ENCODE data around the gene AMOTL2. TPM values are rescaled to one million over a fixed set of nuclear protein-coding genes. Genes with fewer than 3 reads are reported as not detected.

The AMOTL2 gene
- total RNA-seq, 1 donor from 2014 or later: 281 TPM

DNA sequence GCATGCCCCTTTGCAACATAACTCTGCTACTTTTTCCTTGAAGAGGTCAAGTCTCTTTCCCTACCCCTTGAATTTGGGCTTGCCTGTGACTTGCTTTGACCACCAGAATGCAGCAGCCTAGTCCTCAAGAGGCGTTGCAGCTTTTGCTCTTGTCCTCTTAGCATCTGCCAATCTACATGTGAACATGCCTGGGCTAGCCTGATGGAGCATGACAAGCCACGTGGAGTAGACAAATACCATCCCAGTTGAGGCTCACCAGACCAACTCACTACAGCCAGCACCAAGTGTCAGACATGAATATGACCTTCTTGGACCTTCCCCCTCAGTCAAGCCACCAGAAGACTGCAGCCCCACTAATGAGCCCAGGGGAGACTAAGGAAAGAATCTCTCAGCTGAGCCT, 32.9 kb downstream of the AMOTL2 start:
- Mint-ChIP-seq H3K36me3 (peaks cover under 1% of the 10 kb centered on the region), H3K4me1 (peaks cover 12% of the 10 kb centered on the region), H3K4me3 (no peak overlapping the region), H3K9me3 (peaks cover 7% of the 10 kb centered on the region), H3K27ac (no peak overlapping the region), H3K27me3 (ENCODE audit: low read depth) (no peaks in the 10 kb centered on the region)
- TF ChIP-seq, protein P1, sequence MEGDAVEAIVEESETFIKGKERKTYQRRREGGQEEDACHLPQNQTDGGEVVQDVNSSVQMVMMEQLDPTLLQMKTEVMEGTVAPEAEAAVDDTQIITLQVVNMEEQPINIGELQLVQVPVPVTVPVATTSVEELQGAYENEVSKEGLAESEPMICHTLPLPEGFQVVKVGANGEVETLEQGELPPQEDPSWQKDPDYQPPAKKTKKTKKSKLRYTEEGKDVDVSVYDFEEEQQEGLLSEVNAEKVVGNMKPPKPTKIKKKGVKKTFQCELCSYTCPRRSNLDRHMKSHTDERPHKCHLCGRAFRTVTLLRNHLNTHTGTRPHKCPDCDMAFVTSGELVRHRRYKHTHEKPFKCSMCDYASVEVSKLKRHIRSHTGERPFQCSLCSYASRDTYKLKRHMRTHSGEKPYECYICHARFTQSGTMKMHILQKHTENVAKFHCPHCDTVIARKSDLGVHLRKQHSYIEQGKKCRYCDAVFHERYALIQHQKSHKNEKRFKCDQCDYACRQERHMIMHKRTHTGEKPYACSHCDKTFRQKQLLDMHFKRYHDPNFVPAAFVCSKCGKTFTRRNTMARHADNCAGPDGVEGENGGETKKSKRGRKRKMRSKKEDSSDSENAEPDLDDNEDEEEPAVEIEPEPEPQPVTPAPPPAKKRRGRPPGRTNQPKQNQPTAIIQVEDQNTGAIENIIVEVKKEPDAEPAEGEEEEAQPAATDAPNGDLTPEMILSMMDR (IDR thresholded peaks at IDR 0.05; ENCODE audit: unreplicated experiment): no peak
- DNase-seq (ENCODE audit: low spot score in 2 of 2, unreplicated experiment in 2 of 2): peak in 1 of 2 experiments; percentile 26

DNA sequence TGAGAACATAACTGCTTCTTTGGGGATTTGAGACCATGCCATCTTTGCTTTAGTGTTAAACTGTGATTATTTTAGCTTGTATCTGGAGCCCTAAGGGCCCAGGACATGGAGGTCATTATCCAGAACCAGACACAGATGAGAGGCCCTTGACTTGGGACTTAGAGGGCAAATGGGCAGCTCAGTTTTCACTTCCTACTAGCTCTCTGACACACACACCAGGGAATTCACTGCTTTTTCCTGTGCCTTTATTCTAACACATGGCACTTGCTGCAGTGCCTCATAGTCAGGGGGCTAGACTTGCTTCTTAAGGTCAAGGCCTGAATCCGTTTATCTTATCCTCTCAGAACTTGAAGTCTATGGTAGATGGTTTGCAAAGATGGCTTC, 33.3 kb downstream of the AMOTL2 start:
- TF ChIP-seq, protein P1 (IDR thresholded peaks at IDR 0.05; ENCODE audit: unreplicated experiment): no peak
- peaks cover 3% of the 10 kb centered on the region for H3K9me3 Mint-ChIP-seq
- H3K4me1 Mint-ChIP-seq: peaks cover 14% of the 10 kb centered on the region
- no peak overlapping the region for H3K27ac Mint-ChIP-seq
- H3K4me3 Mint-ChIP-seq: no peak overlapping the region
- no peaks in the 10 kb centered on the region for H3K36me3 Mint-ChIP-seq
- no peak for DNase-seq (ENCODE audit: low spot score in 2 of 2, unreplicated experiment in 2 of 2)
- H3K27me3 Mint-ChIP-seq (ENCODE audit: low read depth): no peaks in the 10 kb centered on the region

DNA sequence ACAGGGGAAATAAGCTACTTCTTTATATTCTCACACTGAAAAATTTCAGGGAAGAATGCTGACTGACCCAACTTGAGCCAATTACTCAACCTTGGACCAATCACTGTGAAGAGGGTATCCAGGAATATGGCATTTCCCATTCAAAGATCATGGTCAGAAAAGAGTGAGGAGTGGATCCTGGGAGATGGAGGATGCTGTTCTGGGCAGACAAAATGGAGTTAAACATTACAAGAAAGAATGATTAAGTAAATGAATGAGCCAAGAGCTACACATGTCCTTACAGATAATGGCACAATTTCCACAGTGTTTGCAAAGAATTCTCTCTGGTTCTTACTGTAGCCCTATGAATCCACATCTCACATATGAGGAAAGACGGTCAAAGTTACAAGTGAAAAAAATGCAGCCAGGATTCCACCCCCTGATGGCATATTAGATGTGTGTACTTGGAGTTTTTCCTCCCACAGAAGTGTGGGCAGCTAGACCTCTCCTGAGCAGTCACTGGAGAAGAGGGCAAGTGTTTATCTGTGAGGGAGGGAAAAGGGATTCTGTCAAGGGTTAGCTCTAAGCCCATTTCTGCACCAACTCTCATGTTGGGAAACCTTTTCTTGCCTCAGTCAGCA, 33.8 kb downstream of the AMOTL2 start:
- no peak overlapping the region for H3K27ac Mint-ChIP-seq
- DNase-seq (ENCODE audit: low spot score in 2 of 2, unreplicated experiment in 2 of 2): no peak
- H3K36me3 Mint-ChIP-seq: no peaks in the 10 kb centered on the region
- TF ChIP-seq, protein P1 (IDR thresholded peaks at IDR 0.05; ENCODE audit: unreplicated experiment): no peak
- H3K27me3 Mint-ChIP-seq (ENCODE audit: low read depth): no peaks in the 10 kb centered on the region
- no peak overlapping the region for H3K4me3 Mint-ChIP-seq
- peaks cover 14% of the 10 kb centered on the region for H3K4me1 Mint-ChIP-seq
- H3K9me3 Mint-ChIP-seq: peaks cover 3% of the 10 kb centered on the region

DNA sequence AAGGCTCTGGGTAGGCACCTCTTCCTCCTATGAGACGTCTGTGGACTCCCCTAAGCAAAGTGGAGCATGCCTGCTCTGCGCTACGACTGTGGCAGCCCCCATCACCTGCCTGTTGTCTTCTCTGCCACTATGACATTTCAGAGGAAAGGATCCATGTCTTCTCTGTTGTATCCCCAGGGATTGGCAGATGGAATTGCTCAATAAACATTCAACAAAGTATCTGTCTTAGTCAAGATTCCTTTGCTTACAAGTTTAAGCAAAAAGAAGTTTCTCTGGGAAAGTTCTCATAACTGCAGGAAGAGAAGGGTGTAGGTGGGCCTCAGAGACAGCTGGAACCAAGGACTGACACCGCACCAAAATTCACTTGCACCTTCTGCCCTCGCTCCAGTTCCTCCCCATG, 34.3 kb downstream of the AMOTL2 start:
- DNase-seq (ENCODE audit: low spot score in 2 of 2, unreplicated experiment in 2 of 2): no peak
- TF ChIP-seq, protein P1 (IDR thresholded peaks at IDR 0.05; ENCODE audit: unreplicated experiment): no peak
- no peaks in the 10 kb centered on the region for H3K36me3 Mint-ChIP-seq
- H3K27ac Mint-ChIP-seq: no peak overlapping the region
- H3K4me1 Mint-ChIP-seq: peaks cover 18% of the 10 kb centered on the region
- H3K9me3 Mint-ChIP-seq: no peaks in the 10 kb centered on the region
- no peak overlapping the region for H3K4me3 Mint-ChIP-seq
- H3K27me3 Mint-ChIP-seq (ENCODE audit: low read depth): no peaks in the 10 kb centered on the region

DNA sequence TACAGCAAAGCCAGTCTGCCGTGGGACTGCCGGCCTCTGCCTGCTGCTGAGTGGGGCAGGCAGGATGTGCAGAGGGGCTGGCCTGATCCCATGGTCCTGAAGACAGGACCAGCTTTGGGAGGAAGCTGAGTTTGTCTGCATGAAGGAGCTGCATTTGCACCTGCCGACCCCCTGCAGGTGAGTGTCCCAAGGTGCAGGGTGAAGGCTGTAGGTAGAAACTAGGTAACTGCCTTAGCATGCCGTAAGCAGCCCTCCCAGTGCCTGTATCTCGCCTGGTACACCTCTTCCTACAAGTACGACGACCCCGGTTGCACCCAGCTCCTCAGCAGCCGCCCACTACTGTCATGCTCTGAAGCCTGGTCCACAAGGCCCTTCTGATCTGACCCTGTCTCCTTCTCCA, 34.9 kb downstream of the AMOTL2 start:
- H3K27ac Mint-ChIP-seq: no peak overlapping the region
- H3K9me3 Mint-ChIP-seq: no peaks in the 10 kb centered on the region
- TF ChIP-seq, protein P1 (IDR thresholded peaks at IDR 0.05; ENCODE audit: unreplicated experiment): no peak
- no peaks in the 10 kb centered on the region for H3K27me3 Mint-ChIP-seq (ENCODE audit: low read depth)
- H3K4me1 Mint-ChIP-seq: peaks cover 23% of the 10 kb centered on the region
- DNase-seq (ENCODE audit: low spot score in 2 of 2, unreplicated experiment in 2 of 2): peak in 1 of 2 experiments; percentile 26
- H3K4me3 Mint-ChIP-seq: no peak overlapping the region
- H3K36me3 Mint-ChIP-seq: no peaks in the 10 kb centered on the region
